Loucy (cell line): ENCODE measurements around the gene TSPYL6.

Experiments used
- H2AFZ ChIP-seq: fragments of 200-600 bp; sonication (generic); 2 replicates; pipeline ENCODE4 v1.6.0; 2016; ENCODE audit warnings: antibody characterized with exemption, mild to moderate bottlenecking, low read length, moderate library complexity
- H3F3A ChIP-seq: fragments of 200-600 bp; 2 replicates; pipeline ENCODE4 v1.6.0; 2016; ENCODE audit warnings: antibody characterized with exemption, low read depth, mild to moderate bottlenecking
- H3K27me3 ChIP-seq: fragments of 200-600 bp; sonication (generic); 2 replicates; pipeline ENCODE4 v1.6.1; 2014; ENCODE audit warnings: low read length, mild to moderate bottlenecking; ENCODE audit not compliant: insufficient read depth, poor library complexity, severe bottlenecking
- H3K36me3 ChIP-seq: fragments of 200-600 bp; sonication (generic); 2 replicates; pipeline ENCODE4 v1.6.1; 2016; ENCODE audit warnings: low read length; ENCODE audit not compliant: insufficient read depth
- H3K4me1 ChIP-seq: fragments of 200-600 bp; sonication (generic); 2 replicates; pipeline ENCODE4 v1.5.1; 2014; ENCODE audit warnings: low read length, mild to moderate bottlenecking; ENCODE audit not compliant: insufficient read depth, poor library complexity, severe bottlenecking
- H3K4me2 ChIP-seq: fragments of 200-600 bp; sonication (generic); 2 replicates; pipeline ENCODE4 v1.6.0; 2014; ENCODE audit warnings: antibody characterized with exemption, low read length, low read depth, mild to moderate bottlenecking; ENCODE audit not compliant: poor library complexity, severe bottlenecking
- H3K4me3 ChIP-seq: fragments of 200-600 bp; sonication (generic); 2 replicates; pipeline ENCODE4 v1.5.1; 2014; ENCODE audit warnings: low read length, mild to moderate bottlenecking, mixed read lengths; ENCODE audit not compliant: poor library complexity, severe bottlenecking
- H3K79me2 ChIP-seq: fragments of 200-600 bp; sonication (generic); 2 replicates; pipeline ENCODE4 v1.6.1; 2014; ENCODE audit warnings: low read length; ENCODE audit not compliant: insufficient read depth
- H3K9ac ChIP-seq: fragments of 200-600 bp; sonication (generic); 2 replicates; pipeline ENCODE4 v1.6.0; 2014; ENCODE audit warnings: mild to moderate bottlenecking, low read depth, low read length, moderate library complexity; ENCODE audit not compliant: poor library complexity, severe bottlenecking
- H3K9me2 ChIP-seq: fragments of 200-600 bp; sonication (generic); replicated peaks from 2 replicates; pipeline ENCODE4 v1.6.1; 2016; ENCODE audit warnings: low read depth, low read length, mixed read lengths
- H3K9me3 ChIP-seq: fragments of 200-600 bp; sonication (generic); 2 replicates; pipeline ENCODE4 v1.6.1; 2014; ENCODE audit warnings: mild to moderate bottlenecking, antibody characterized with exemption, low read length, low read depth; ENCODE audit not compliant: insufficient read depth
- H4K20me1 ChIP-seq: fragments of 200-600 bp; sonication (generic); 2 replicates; pipeline ENCODE4 v1.6.0; 2014; ENCODE audit warnings: antibody characterized with exemption, low read length, mild to moderate bottlenecking; ENCODE audit not compliant: insufficient read depth, poor library complexity, severe bottlenecking
- CTCF ChIP-seq: fragments of 200-600 bp; sonication (generic); conservative IDR thresholded peaks from 2 replicates; pipeline ENCODE4 v1.5.1; 2014; ENCODE audit warnings: mild to moderate bottlenecking, antibody characterized with exemption, low read length
- EZH2phosphoT487 ChIP-seq: fragments of 200-600 bp; IDR thresholded peaks from 2 replicates; pipeline ENCODE4 v1.6.1; 2018; ENCODE audit warnings: antibody characterized with exemption, mild to moderate bottlenecking, moderate library complexity, borderline replicate concordance

Gene TSPYL6

GRCh38 chr2:54233832-54234649, 22.0 kb downstream of the TSPYL6 start:
- Histone ChIP-seq H3K4me2 (no peak overlapping the region), H4K20me1 (no peaks in the 10 kb centered on the region), H3F3A (no peaks in the 10 kb centered on the region), H3K36me3 (no peaks in the 10 kb centered on the region), H3K4me1 (no peaks in the 10 kb centered on the region), H3K9me3 (no peaks in the 10 kb centered on the region), H3K9me2 (no peaks in the 10 kb centered on the region), H2AFZ (no peak overlapping the region), H3K4me3 (no peak overlapping the region), H3K9ac (no peak overlapping the region), H3K27me3 (no peaks in the 10 kb centered on the region), H3K79me2 (no peaks in the 10 kb centered on the region)
- no peak for TF ChIP-seq EZH2phosphoT487

GRCh38 chr2:54228945-54229344, 27.1 kb downstream of the TSPYL6 start:
- H3K9ac ChIP-seq, result no peak overlapping the region
- no peak overlapping the region for H2AFZ ChIP-seq
- H3K9me2 ChIP-seq, result no peaks in the 10 kb centered on the region
- TF ChIP-seq EZH2phosphoT487 (no peak), CTCF (no peak)
- H3K9me3 ChIP-seq, result no peaks in the 10 kb centered on the region
- H4K20me1 ChIP-seq, result no peaks in the 10 kb centered on the region
- H3K36me3 ChIP-seq, result no peaks in the 10 kb centered on the region
- no peaks in the 10 kb centered on the region for H3F3A ChIP-seq
- H3K27me3 ChIP-seq, result no peaks in the 10 kb centered on the region
- H3K4me3 ChIP-seq, result no peak overlapping the region
- H3K79me2 ChIP-seq, result no peaks in the 10 kb centered on the region
- H3K4me2 ChIP-seq, result no peak overlapping the region
- no peaks in the 10 kb centered on the region for H3K4me1 ChIP-seq

GRCh38 chr2:54227798-54228197, 28.2 kb downstream of the TSPYL6 start:
- no peaks in the 10 kb centered on the region for H3K4me1 ChIP-seq
- no peaks in the 10 kb centered on the region for H3K36me3 ChIP-seq
- no peak overlapping the region for H3K9ac ChIP-seq
- H3K79me2 ChIP-seq, result no peaks in the 10 kb centered on the region
- H3K4me3 ChIP-seq, result no peak overlapping the region
- H3K27me3 ChIP-seq, result no peaks in the 10 kb centered on the region
- H2AFZ ChIP-seq, result no peak overlapping the region
- no peaks in the 10 kb centered on the region for H4K20me1 ChIP-seq
- no peaks in the 10 kb centered on the region for H3F3A ChIP-seq
- no peaks in the 10 kb centered on the region for H3K9me3 ChIP-seq
- no peak overlapping the region for H3K4me2 ChIP-seq
- no peaks in the 10 kb centered on the region for H3K9me2 ChIP-seq
- TF ChIP-seq EZH2phosphoT487 (no peak), CTCF (no peak)

GRCh38 chr2:54226260-54226659, 29.8 kb downstream of the TSPYL6 start:
- Histone ChIP-seq H3K9ac (no peak overlapping the region), H3K4me2 (no peak overlapping the region), H3K79me2 (no peaks in the 10 kb centered on the region), H3K9me2 (no peaks in the 10 kb centered on the region), H3K27me3 (no peaks in the 10 kb centered on the region), H3K9me3 (no peaks in the 10 kb centered on the region), H3K4me1 (no peaks in the 10 kb centered on the region), H3F3A (no peaks in the 10 kb centered on the region), H2AFZ (no peak overlapping the region), H4K20me1 (no peaks in the 10 kb centered on the region), H3K36me3 (no peaks in the 10 kb centered on the region), H3K4me3 (no peak overlapping the region)
- no peak for TF ChIP-seq CTCF
- no peak for TF ChIP-seq EZH2phosphoT487
